ENCODE data around the gene TMEM92.

DNA sequence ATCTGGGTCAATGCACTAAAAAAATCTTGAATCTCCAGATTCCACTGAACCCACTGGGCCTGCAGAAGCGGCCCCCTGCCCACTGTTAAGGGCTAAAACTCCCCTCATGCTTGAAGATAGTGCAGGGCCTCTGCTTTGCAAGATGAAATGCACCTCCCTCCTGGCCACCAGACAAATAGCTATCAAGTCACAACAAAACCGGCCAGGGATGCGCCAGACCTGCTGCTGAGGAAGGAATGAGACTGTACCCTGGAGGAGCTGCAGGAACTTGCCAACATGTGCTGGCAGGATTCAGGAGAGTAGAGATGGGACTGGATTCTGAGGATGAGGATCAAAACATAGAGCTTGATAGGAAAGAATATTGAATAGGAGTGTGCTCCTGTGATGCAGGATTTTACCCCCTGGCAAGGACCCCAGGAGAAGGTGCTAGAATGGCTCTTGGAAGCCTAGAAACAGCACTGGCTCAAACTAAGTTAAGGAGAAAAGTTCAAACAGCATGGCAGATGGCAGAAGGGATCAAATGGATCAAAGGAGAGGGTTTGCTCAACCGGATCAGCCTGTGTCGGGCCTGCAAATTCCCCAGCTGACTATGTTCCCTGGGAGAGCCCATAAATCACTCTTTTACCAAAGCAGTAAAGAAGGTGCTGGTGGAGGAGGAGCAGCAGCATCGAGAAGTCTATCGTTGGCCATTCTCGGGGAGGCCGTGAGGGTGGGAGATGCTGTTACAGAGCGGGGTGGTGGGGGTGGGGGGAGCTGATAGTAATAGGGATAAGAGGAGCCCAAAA is 44.4 kb downstream of the TMEM92 start:
- TF ChIP-seq SALL1 (CRISPR knock-in tag; IDR thresholded peaks at IDR 0.05): no peak
- TF ChIP-seq KAT2B (IDR thresholded peaks at IDR 0.05; ENCODE audit: borderline replicate concordance, low read depth, low read length): no peak
- TF ChIP-seq ZNF644 (CRISPR knock-in tag; IDR thresholded peaks at IDR 0.05; ENCODE audit: low read depth): no peak
- TF ChIP-seq, protein P1, sequence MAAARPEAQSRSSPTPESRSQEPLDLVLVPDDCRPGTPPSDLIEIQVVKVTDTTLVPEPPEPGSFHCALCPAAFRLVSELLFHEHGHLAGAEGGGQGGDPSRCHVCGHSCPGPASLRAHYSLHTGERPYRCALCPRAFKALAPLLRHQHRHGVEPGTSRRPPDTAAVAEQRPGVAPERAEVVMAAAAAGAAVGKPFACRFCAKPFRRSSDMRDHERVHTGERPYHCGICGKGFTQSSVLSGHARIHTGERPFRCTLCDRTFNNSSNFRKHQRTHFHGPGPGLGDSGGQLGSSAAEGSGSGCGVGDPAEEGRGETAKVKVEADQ (CRISPR knock-in tag; IDR thresholded peaks at IDR 0.05; ENCODE audit: borderline replicate concordance): no peak
- TF ChIP-seq ZBTB21 (CRISPR knock-in tag; IDR thresholded peaks at IDR 0.05): no peak
- TF ChIP-seq ZNF451 (CRISPR knock-in tag; IDR thresholded peaks at IDR 0.05): no peak
- TF ChIP-seq, protein P2, sequence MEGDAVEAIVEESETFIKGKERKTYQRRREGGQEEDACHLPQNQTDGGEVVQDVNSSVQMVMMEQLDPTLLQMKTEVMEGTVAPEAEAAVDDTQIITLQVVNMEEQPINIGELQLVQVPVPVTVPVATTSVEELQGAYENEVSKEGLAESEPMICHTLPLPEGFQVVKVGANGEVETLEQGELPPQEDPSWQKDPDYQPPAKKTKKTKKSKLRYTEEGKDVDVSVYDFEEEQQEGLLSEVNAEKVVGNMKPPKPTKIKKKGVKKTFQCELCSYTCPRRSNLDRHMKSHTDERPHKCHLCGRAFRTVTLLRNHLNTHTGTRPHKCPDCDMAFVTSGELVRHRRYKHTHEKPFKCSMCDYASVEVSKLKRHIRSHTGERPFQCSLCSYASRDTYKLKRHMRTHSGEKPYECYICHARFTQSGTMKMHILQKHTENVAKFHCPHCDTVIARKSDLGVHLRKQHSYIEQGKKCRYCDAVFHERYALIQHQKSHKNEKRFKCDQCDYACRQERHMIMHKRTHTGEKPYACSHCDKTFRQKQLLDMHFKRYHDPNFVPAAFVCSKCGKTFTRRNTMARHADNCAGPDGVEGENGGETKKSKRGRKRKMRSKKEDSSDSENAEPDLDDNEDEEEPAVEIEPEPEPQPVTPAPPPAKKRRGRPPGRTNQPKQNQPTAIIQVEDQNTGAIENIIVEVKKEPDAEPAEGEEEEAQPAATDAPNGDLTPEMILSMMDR (CRISPR knock-in tag; IDR thresholded peaks at IDR 0.05): no peak
- TF ChIP-seq, protein P3, sequence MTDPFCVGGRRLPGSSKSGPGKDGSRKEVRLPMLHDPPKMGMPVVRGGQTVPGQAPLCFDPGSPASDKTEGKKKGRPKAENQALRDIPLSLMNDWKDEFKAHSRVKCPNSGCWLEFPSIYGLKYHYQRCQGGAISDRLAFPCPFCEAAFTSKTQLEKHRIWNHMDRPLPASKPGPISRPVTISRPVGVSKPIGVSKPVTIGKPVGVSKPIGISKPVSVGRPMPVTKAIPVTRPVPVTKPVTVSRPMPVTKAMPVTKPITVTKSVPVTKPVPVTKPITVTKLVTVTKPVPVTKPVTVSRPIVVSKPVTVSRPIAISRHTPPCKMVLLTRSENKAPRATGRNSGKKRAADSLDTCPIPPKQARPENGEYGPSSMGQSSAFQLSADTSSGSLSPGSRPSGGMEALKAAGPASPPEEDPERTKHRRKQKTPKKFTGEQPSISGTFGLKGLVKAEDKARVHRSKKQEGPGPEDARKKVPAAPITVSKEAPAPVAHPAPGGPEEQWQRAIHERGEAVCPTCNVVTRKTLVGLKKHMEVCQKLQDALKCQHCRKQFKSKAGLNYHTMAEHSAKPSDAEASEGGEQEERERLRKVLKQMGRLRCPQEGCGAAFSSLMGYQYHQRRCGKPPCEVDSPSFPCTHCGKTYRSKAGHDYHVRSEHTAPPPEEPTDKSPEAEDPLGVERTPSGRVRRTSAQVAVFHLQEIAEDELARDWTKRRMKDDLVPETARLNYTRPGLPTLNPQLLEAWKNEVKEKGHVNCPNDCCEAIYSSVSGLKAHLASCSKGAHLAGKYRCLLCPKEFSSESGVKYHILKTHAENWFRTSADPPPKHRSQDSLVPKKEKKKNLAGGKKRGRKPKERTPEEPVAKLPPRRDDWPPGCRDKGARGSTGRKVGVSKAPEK (CRISPR knock-in tag; IDR thresholded peaks at IDR 0.05; ENCODE audit: borderline replicate concordance): no peak
- TF ChIP-seq, protein P4, sequence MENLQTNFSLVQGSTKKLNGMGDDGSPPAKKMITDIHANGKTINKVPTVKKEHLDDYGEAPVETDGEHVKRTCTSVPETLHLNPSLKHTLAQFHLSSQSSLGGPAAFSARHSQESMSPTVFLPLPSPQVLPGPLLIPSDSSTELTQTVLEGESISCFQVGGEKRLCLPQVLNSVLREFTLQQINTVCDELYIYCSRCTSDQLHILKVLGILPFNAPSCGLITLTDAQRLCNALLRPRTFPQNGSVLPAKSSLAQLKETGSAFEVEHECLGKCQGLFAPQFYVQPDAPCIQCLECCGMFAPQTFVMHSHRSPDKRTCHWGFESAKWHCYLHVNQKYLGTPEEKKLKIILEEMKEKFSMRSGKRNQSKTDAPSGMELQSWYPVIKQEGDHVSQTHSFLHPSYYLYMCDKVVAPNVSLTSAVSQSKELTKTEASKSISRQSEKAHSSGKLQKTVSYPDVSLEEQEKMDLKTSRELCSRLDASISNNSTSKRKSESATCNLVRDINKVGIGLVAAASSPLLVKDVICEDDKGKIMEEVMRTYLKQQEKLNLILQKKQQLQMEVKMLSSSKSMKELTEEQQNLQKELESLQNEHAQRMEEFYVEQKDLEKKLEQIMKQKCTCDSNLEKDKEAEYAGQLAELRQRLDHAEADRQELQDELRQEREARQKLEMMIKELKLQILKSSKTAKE (CRISPR knock-in tag; IDR thresholded peaks at IDR 0.05; ENCODE audit: borderline replicate concordance): no peak
- TF ChIP-seq PCBP2 (optimal IDR thresholded peaks at IDR 0.05; ENCODE audit: low read depth, low read length, poor library complexity, severe bottlenecking): no peak
- no peak for TF ChIP-seq NR2F6 (IDR thresholded peaks at IDR 0.05)
- TF ChIP-seq NR2F6 (CRISPR knock-in tag; IDR thresholded peaks at IDR 0.05): no peak
- TF ChIP-seq, protein P5, sequence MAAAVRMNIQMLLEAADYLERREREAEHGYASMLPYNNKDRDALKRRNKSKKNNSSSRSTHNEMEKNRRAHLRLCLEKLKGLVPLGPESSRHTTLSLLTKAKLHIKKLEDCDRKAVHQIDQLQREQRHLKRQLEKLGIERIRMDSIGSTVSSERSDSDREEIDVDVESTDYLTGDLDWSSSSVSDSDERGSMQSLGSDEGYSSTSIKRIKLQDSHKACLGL (CRISPR knock-in tag; IDR thresholded peaks at IDR 0.05): no peak
